Measurements from ENCODE around the gene NTHL1. TPM values are rescaled to one million over a fixed set of nuclear protein-coding genes. Genes with fewer than 3 reads are reported as not detected.

The NTHL1 gene
- polyA plus RNA-seq, 3 donors: 9.2 to 22.4 (median 9.6) TPM

DNA sequence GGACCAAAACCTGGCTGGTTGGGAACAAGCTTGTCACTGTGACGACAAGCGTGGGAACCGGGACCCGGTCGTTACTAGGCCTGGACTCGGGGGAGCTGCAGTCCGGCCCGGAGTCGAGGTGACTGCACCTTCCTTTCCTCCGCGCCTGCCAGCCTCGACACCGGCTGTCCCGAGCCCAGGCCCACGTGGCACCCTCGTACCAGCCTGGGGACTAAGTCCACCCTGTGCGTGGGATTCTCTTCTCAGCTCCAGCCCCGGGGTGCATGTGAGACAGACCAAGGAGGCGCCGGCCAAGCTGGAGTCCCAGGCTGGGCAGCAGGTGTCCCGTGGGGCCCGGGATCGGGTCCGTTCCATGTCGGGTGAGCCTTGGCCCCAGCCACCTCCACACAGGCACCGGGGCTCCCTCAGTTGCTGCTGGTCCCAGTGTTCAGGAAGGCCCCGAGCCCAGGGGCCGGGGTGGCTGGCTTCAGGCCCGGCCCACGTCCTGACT lies 31.7 kb upstream of the NTHL1 start:
- no peak overlapping the region for H3K27ac ChIP-seq (ENCODE audit: low read depth in 1 of 2, low read length in 2 of 2)
- H2AFZ ChIP-seq (ENCODE audit: insufficient read depth, low read depth, low read length, poor library complexity, severe bottlenecking): no peak overlapping the region
- Mint-ChIP-seq H3K36me3 (peaks cover 52 to 77% of the 10 kb centered on the region in 2 donors), H3K27me3 (ENCODE audit: low read depth in 3 of 3) (peaks cover 0 to 3% (median 2%) of the 10 kb centered on the region in 3 donors), H3K4me1 (no peaks in the 10 kb centered on the region), H3K27ac (no peak overlapping the region), H3K4me3 (no peak overlapping the region), H3K9me3 (no peaks in the 10 kb centered on the region)
- H4K20me1 ChIP-seq (ENCODE audit: insufficient read depth, low read length): no peaks in the 10 kb centered on the region
- H3K27me3 ChIP-seq (ENCODE audit: control insufficient read depth in 2 of 2, insufficient read depth in 2 of 2, low read length in 2 of 2): no peaks in the 10 kb centered on the region
- H3K9ac ChIP-seq (ENCODE audit: insufficient read depth, low read length, poor library complexity, severe bottlenecking): no peak overlapping the region
- no peak overlapping the region for H3K4me3 ChIP-seq (replicated peaks in 1 of 3; ENCODE audit: low read depth in 2 of 3, low read length in 3 of 3)
- H3K79me2 ChIP-seq (ENCODE audit: insufficient read depth, low read length): no peaks in the 10 kb centered on the region
- peaks cover 72 to 92% of the 10 kb centered on the region in 2 donors for H3K36me3 ChIP-seq (replicated peaks in 1 of 2; ENCODE audit: control insufficient read depth in 1 of 2, insufficient read depth in 2 of 2, low read length in 2 of 2)
- H3K4me1 ChIP-seq (ENCODE audit: control insufficient read depth in 1 of 2, insufficient read depth in 2 of 2, low read length in 2 of 2): no peaks in the 10 kb centered on the region
- intact Hi-C loops (cut with micrococcal nuclease): no loop called here
- H3K9me3 ChIP-seq (replicated peaks in 1 of 2; ENCODE audit: control insufficient read depth in 1 of 2, insufficient read depth in 1 of 2, low read length in 2 of 2): no peaks in the 10 kb centered on the region
- 99% methylated on average over 30 of the region's 30 CpGs for WGBS (ENCODE audit: insufficient coverage)
- H3K4me2 ChIP-seq (replicated peaks; ENCODE audit: extremely low read depth, low read length, poor library complexity, severe bottlenecking): no peak overlapping the region
- no peak for DNase-seq
- TF ChIP-seq, protein P1, sequence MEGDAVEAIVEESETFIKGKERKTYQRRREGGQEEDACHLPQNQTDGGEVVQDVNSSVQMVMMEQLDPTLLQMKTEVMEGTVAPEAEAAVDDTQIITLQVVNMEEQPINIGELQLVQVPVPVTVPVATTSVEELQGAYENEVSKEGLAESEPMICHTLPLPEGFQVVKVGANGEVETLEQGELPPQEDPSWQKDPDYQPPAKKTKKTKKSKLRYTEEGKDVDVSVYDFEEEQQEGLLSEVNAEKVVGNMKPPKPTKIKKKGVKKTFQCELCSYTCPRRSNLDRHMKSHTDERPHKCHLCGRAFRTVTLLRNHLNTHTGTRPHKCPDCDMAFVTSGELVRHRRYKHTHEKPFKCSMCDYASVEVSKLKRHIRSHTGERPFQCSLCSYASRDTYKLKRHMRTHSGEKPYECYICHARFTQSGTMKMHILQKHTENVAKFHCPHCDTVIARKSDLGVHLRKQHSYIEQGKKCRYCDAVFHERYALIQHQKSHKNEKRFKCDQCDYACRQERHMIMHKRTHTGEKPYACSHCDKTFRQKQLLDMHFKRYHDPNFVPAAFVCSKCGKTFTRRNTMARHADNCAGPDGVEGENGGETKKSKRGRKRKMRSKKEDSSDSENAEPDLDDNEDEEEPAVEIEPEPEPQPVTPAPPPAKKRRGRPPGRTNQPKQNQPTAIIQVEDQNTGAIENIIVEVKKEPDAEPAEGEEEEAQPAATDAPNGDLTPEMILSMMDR (IDR thresholded peaks at IDR 0.05): no peak

DNA sequence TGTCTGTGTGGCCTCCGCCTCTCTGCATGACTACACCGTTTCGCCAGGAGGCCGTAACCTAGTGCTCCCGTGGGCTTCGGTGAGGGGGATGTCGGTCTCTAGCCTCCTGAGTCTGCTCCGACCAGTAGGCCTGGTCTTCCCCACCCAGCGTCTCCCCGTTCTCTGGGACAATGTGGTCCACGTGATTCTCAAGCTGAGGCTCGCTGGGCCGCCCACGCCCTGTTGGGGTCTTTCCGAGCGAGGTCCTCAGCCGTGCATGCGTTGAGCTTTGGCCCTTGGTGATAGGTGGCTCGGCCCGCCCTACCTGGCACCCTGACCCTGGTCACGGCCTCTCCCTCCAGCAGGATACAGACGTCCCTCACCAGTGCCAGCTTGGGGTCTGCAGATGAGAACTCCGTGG lies 31.1 kb upstream of the NTHL1 start:
- Histone ChIP-seq H2AFZ (ENCODE audit: insufficient read depth, low read depth, low read length, poor library complexity, severe bottlenecking) (no peak overlapping the region), H3K9ac (ENCODE audit: insufficient read depth, low read length, poor library complexity, severe bottlenecking) (no peak overlapping the region), H3K27me3 (ENCODE audit: control insufficient read depth in 2 of 2, insufficient read depth in 2 of 2, low read length in 2 of 2) (no peaks in the 10 kb centered on the region), H3K27ac (ENCODE audit: low read depth in 1 of 2, low read length in 2 of 2) (no peak overlapping the region), H4K20me1 (ENCODE audit: insufficient read depth, low read length) (no peaks in the 10 kb centered on the region), H3K36me3 (replicated peaks in 1 of 2; ENCODE audit: control insufficient read depth in 1 of 2, insufficient read depth in 2 of 2, low read length in 2 of 2) (peaks cover 75 to 92% of the 10 kb centered on the region in 2 donors), H3K79me2 (ENCODE audit: insufficient read depth, low read length) (no peaks in the 10 kb centered on the region), H3K4me2 (replicated peaks; ENCODE audit: extremely low read depth, low read length, poor library complexity, severe bottlenecking) (no peak overlapping the region), H3K9me3 (replicated peaks in 1 of 2; ENCODE audit: control insufficient read depth in 1 of 2, insufficient read depth in 1 of 2, low read length in 2 of 2) (no peaks in the 10 kb centered on the region), H3K4me1 (ENCODE audit: control insufficient read depth in 1 of 2, insufficient read depth in 2 of 2, low read length in 2 of 2) (no peaks in the 10 kb centered on the region), H3K4me3 (replicated peaks in 1 of 3; ENCODE audit: low read depth in 2 of 3, low read length in 3 of 3) (no peak overlapping the region)
- no peak for DNase-seq
- H3K27me3 Mint-ChIP-seq (ENCODE audit: low read depth in 3 of 3): peaks cover 0 to 3% (median 2%) of the 10 kb centered on the region in 3 donors
- intact Hi-C loops (cut with micrococcal nuclease): no loop called here
- peaks cover 58 to 80% of the 10 kb centered on the region in 2 donors for H3K36me3 Mint-ChIP-seq
- no peaks in the 10 kb centered on the region for H3K4me1 Mint-ChIP-seq
- WGBS (ENCODE audit: insufficient coverage): 99% methylated on average over 23 of the region's 23 CpGs
- H3K27ac Mint-ChIP-seq: no peak overlapping the region
- H3K9me3 Mint-ChIP-seq: no peaks in the 10 kb centered on the region
- TF ChIP-seq, protein P1 (IDR thresholded peaks at IDR 0.05): no peak
- no peak overlapping the region for H3K4me3 Mint-ChIP-seq
